Posterior vena cava (tissue), 2 donors: ENCODE results near the gene DSCAM. TPM values are rescaled to one million over a fixed set of nuclear protein-coding genes. Genes with fewer than 3 reads are reported as not detected.

Experiments used
- DNase-seq: peaks from one replicate; pipeline ENCODE4 v3.0.0-alpha.2; 2020; ENCODE audit warnings: low spot score
- intact Hi-C, 2 donors: fragments of 100-400 bp; cut with DNase I; formaldehyde crosslinking; loops; one replicate each; pipeline versions ENCODE4 v1.14.1 to v1.14.2; 2022 to 2023
- total RNA-seq, 2 donors: library from RNA; stranded (reverse); fragmentation: NEBNext Ultra II Directional; extraction: Animal tissue kit (Norgen Biotek cat#: 25700); gene quantifications; one replicate each; pipeline ENCODE4 v1.2.1, GENCODE V29; 2021
- donor health status: DM: yes; HTN: yes; CAD: no.
- donor health status: DM: yes; HTN: yes; CAD: no.

The DSCAM gene
- total RNA-seq, 2 donors from 2014 or later, result 0.05 to 0.09 TPM

- intact Hi-C loops, result no loop called here
Measured at GRCh38 chr21:40729761-40730425, 117.1 kb downstream of the DSCAM start.

GRCh38 chr21:40723966-40724365, 123.0 kb downstream of the DSCAM start:
- DNase-seq, result no peak
- intact Hi-C loops, result no loop called here

More at GRCh38 chr21:40729761-40730425, 117.1 kb downstream of the DSCAM start:
- no peak for DNase-seq

- intact Hi-C loops, result no loop called here
- DNase-seq, result no peak
Measured at GRCh38 chr21:40723317-40723716, 123.6 kb downstream of the DSCAM start.

GRCh38 chr21:40719615-40720014, 127.3 kb downstream of the DSCAM start:
- DNase-seq, result no peak
- intact Hi-C loops, result no loop called here

GRCh38 chr21:40717028-40717427, 129.9 kb downstream of the DSCAM start:
- intact Hi-C loops, result no loop called here
- no peak for DNase-seq

GRCh38 chr21:40714536-40714935, 132.4 kb downstream of the DSCAM start:
- intact Hi-C loops, result no loop called here
- DNase-seq, result no peak

GRCh38 chr21:40707656-40708244, 139.2 kb downstream of the DSCAM start:
- intact Hi-C loops, result no loop called here

GRCh38 chr21:40706806-40707655, 139.9 kb downstream of the DSCAM start:
- DNase-seq, result no peak
- intact Hi-C loops, result no loop called here

More at GRCh38 chr21:40707656-40708244, 139.2 kb downstream of the DSCAM start:
- no peak for DNase-seq

- intact Hi-C loops, result no loop called here
- DNase-seq, result no peak
Measured at GRCh38 chr21:40706176-40706575, 140.8 kb downstream of the DSCAM start.

- intact Hi-C loops, result no loop called here
- no peak for DNase-seq
Measured at GRCh38 chr21:40704141-40704540, 142.8 kb downstream of the DSCAM start.

- intact Hi-C loops, result no loop called here
- no peak for DNase-seq
Measured at GRCh38 chr21:40699366-40699765, 147.6 kb downstream of the DSCAM start.

- intact Hi-C loops, result no loop called here
- DNase-seq, result no peak
Measured at GRCh38 chr21:40696246-40696645, 150.7 kb downstream of the DSCAM start.

GRCh38 chr21:40689840-40690360, 157.1 kb downstream of the DSCAM start:
- no peak for DNase-seq
- intact Hi-C loops, result no loop called here

GRCh38 chr21:40689217-40689616, 157.7 kb downstream of the DSCAM start:
- intact Hi-C loops, result no loop called here
- no peak for DNase-seq

- DNase-seq, result no peak
- intact Hi-C loops, result no loop called here
Measured at GRCh38 chr21:40688106-40688864, 158.7 kb downstream of the DSCAM start.

- intact Hi-C loops, result no loop called here
- DNase-seq, result no peak
Measured at GRCh38 chr21:40687625-40688024, 159.3 kb downstream of the DSCAM start.

GRCh38 chr21:40686526-40686925, 160.4 kb downstream of the DSCAM start:
- no peak for DNase-seq
- intact Hi-C loops, result no loop called here

GRCh38 chr21:40685141-40685540, 161.8 kb downstream of the DSCAM start:
- intact Hi-C loops, result no loop called here
- no peak for DNase-seq

- intact Hi-C loops, result no loop called here
- no peak for DNase-seq
Measured at GRCh38 chr21:40684726-40685125, 162.2 kb downstream of the DSCAM start.
